GM21360 (cell line): ENCODE results near the gene BCL2L13.

Experiments used
- ATAC-seq: cut with Tn5 transposase; IDR thresholded peaks from one replicate; pipeline ENCODE4 v1.9.1; 2021; ENCODE audit warnings: mild to moderate bottlenecking, moderate library complexity; ENCODE audit not compliant: unreplicated experiment

The BCL2L13 gene

GRCh38 chr22:17777005-17777716 is 138.6 kb downstream of the BCL2L13 start:
- ATAC-seq: peak; percentile 30

- ATAC-seq: no peak
These were observed 139.1 kb downstream of the BCL2L13 start for GRCh38 chr22:17777717-17778044.

- no peak for ATAC-seq
These were observed 139.9 kb downstream of the BCL2L13 start for GRCh38 chr22:17778412-17778976.

GRCh38 chr22:17779286-17780115 is 140.9 kb downstream of the BCL2L13 start:
- ATAC-seq: no peak

- ATAC-seq: no peak
These were observed 141.7 kb downstream of the BCL2L13 start for GRCh38 chr22:17780116-17780740.
